Measurements from ENCODE around the gene AOPEP. TPM values are rescaled to one million over a fixed set of nuclear protein-coding genes. Genes with fewer than 3 reads are reported as not detected.

The AOPEP gene
- total and polyA plus RNA-seq, 2 of the 13 experiments (the other 11 are each of a cell fraction or from before 2014, with no cell fraction given), result 22.2 to 41.6 TPM

DNA sequence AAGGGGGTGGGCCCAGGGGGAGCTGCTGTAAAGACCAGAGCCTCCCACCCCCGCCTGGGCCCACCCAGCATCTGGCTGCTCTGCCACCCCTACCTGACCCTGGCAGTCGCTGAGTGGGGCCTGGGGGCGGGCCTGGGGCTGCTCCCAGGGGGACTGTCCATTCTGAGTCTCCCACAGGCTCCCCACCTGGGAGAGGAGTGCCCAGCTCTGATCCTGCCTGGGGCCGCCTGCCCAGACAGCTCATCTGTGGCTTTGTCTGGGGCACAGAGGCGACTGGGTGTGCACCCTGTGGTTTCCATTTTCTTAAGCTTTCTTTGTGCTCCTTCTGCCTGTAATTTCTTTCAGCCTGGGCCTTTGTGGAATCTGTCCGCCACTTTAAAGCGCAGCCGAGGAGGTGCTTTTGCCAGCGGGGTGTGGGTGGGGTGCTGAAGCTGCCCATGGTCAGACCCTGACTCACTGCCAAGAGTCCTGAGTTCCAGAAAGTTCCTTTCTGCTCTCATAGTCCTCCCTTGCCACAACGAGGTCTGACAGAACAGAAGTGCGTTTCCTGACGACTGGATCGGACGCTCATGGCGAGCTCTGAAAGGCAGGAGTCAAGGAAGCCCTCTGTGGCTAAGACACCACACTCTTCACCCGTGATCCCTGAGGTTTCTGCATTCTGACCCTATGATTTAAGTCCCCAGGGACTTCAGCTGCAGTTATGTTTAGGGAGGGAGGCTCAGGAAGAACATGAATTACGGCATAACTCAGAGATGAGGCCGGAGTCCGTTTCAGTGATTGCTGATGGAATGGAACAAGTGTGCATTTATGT lies 366.0 kb downstream of the AOPEP start:
- Histone ChIP-seq H3K9ac (ENCODE audit: insufficient read depth, low read depth, low read length) (no peak overlapping the region), H3K27ac (ENCODE audit: extremely low read length, insufficient read depth, low read length) (no peak overlapping the region), H3K4me3 (replicated peaks in 1 of 3; ENCODE audit: insufficient read depth in 1 of 3, low read depth in 2 of 3, low read length in 3 of 3) (no peak overlapping the region), H3K27me3 (ENCODE audit: control insufficient read depth in 1 of 2, insufficient read depth in 2 of 2, low read length in 2 of 2) (no peaks in the 10 kb centered on the region), H3K36me3 (replicated peaks in 1 of 2; ENCODE audit: control insufficient read depth in 1 of 2, insufficient read depth in 2 of 2, low read length in 2 of 2) (peaks cover 6 to 14% of the 10 kb centered on the region in 2 experiments; a peak in 2 of 5 replicates), H4K20me1 (ENCODE audit: insufficient read depth, low read length) (peaks cover 3% of the 10 kb centered on the region; the same call in 1 of the 2 replicates), H3K4me2 (ENCODE audit: low read depth, low read length) (no peak overlapping the region), H2AFZ (ENCODE audit: low read length) (no peak overlapping the region), H3K4me1 (ENCODE audit: insufficient read depth, low read length) (peaks cover 18% of the 10 kb centered on the region), H3K79me2 (ENCODE audit: insufficient read depth, low read length) (no peaks in the 10 kb centered on the region), H3K9me3 (ENCODE audit: low read length) (no peaks in the 10 kb centered on the region)
- DNase-seq (ENCODE audit: low spot score) (no peak), ATAC-seq (peak; percentile 3; the same call in 1 of the 3 replicates), FAIRE-seq (no peak)
- in situ Hi-C loops (cut with HindIII; ENCODE audit: extremely low pct_ligation_motif_present, low pct_unique_long_range_greater_than_20kb) (no loop called here), intact Hi-C loops (cut with micrococcal nuclease; ENCODE audit: unreplicated experiment) (no loop called here)
- ChIA-PET POLR2A (interaction anchor here (0.6 kb wide), 1 partner anchor 620 kb away, joined by 3 read pairs; no protein-coding TSS in a partner anchor), CTCF (ENCODE audit: low intra/inter-chr PET ratio, low total read pairs) (no interaction called here)
- WGBS (ENCODE audit: low lambda C conversion rate), result 96% methylated on average over 16 of the region's 19 CpGs
- TF ChIP-seq PCBP2 (optimal IDR thresholded peaks at IDR 0.05; ENCODE audit: low read depth, low read length, poor library complexity, severe bottlenecking) (no peak), ZNF510 (CRISPR knock-in tag; IDR thresholded peaks at IDR 0.05; ENCODE audit: low read depth) (no peak), ZNF143 (CRISPR knock-in tag; IDR thresholded peaks at IDR 0.05) (no peak), ZSCAN30 (CRISPR knock-in tag; IDR thresholded peaks at IDR 0.05) (no peak), JARID2 (CRISPR knock-in tag; IDR thresholded peaks at IDR 0.05; ENCODE audit: insufficient replicate concordance) (no peak), NFRKB (IDR thresholded peaks at IDR 0.05) (no peak), RFXANK (CRISPR knock-in tag; IDR thresholded peaks at IDR 0.05) (no peak), POLR2G (IDR thresholded peaks at IDR 0.05; ENCODE audit: low read depth, low read length) (peak; percentile 45; the same call in 1 of the 2 replicates), AGO2 (optimal IDR thresholded peaks at IDR 0.05; ENCODE audit: low read depth, low read length) (peak; percentile 59), ZBTB20 (CRISPR knock-in tag; IDR thresholded peaks at IDR 0.05; ENCODE audit: borderline replicate concordance, low read depth) (no peak), TP53 (CRISPR knock-in tag; conservative IDR thresholded peaks at IDR 0.05) (no peak), GATA4 (IDR thresholded peaks at IDR 0.05; ENCODE audit: borderline replicate concordance, low read depth) (no peak), ZMYM2 (CRISPR knock-in tag; IDR thresholded peaks at IDR 0.05) (no peak), PAWR (CRISPR knock-in tag; IDR thresholded peaks at IDR 0.05; ENCODE audit: borderline replicate concordance) (no peak), ZNF781 (CRISPR knock-in tag; IDR thresholded peaks at IDR 0.05; ENCODE audit: borderline replicate concordance, not compliant biosample characterization) (no peak)
- TF ChIP-seq, protein P1, sequence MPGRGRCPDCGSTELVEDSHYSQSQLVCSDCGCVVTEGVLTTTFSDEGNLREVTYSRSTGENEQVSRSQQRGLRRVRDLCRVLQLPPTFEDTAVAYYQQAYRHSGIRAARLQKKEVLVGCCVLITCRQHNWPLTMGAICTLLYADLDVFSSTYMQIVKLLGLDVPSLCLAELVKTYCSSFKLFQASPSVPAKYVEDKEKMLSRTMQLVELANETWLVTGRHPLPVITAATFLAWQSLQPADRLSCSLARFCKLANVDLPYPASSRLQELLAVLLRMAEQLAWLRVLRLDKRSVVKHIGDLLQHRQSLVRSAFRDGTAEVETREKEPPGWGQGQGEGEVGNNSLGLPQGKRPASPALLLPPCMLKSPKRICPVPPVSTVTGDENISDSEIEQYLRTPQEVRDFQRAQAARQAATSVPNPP (CRISPR knock-in tag; IDR thresholded peaks at IDR 0.05), result no peak
- no TSS peak for BruUV-seq (replicated peaks)
